ENCODE measurements around the gene HOTAIR. TPM values are rescaled to one million over a fixed set of nuclear protein-coding genes. Genes with fewer than 3 reads are reported as not detected.

Gene HOTAIR
- total and polyA plus RNA-seq, 2 donors (not counting 1 experiment from before 2014, with no cell fraction given): not detected

DNA sequence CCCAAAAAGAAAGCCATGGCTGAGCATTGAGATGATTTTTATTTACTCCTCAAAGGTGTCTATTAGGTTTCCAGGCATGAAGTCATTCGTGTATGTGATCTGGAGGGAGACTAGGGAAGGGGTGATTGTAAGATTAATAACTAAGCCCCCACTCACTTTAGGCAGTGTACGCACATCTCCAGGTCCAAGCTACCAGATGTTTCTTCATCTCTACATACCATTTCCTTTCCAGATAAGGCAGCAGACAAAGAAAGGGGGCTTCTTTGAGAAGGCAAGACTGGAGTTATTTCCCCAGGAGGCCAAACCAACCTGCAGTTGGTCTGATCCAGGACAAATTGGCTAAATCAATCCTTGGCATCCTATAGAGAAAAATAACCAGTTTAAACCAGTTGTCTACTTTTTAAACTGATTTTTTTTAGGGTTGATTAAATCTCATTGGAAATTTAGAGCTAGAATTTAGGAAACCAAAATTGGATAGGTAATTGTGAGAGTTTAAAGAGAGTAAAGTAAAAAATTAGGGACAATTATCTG lies 32.2 kb downstream of the HOTAIR start:
- TF ChIP-seq, protein P1, sequence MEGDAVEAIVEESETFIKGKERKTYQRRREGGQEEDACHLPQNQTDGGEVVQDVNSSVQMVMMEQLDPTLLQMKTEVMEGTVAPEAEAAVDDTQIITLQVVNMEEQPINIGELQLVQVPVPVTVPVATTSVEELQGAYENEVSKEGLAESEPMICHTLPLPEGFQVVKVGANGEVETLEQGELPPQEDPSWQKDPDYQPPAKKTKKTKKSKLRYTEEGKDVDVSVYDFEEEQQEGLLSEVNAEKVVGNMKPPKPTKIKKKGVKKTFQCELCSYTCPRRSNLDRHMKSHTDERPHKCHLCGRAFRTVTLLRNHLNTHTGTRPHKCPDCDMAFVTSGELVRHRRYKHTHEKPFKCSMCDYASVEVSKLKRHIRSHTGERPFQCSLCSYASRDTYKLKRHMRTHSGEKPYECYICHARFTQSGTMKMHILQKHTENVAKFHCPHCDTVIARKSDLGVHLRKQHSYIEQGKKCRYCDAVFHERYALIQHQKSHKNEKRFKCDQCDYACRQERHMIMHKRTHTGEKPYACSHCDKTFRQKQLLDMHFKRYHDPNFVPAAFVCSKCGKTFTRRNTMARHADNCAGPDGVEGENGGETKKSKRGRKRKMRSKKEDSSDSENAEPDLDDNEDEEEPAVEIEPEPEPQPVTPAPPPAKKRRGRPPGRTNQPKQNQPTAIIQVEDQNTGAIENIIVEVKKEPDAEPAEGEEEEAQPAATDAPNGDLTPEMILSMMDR (conservative IDR thresholded peaks at IDR 0.05 in 1 of 2, IDR thresholded peaks at IDR 0.05 in 1 of 2; ENCODE audit: low read depth in 1 of 2, low read length in 2 of 2): no peak
- no peak for TF ChIP-seq EZH2 (IDR thresholded peaks at IDR 0.05; ENCODE audit: low read length, missing control alignments)
- Histone ChIP-seq H3K4me1 (ENCODE audit: control insufficient read depth, extremely low read depth, insufficient read depth, low read length) (no peaks in the 10 kb centered on the region), H3K9me3 (ENCODE audit: control insufficient read depth, insufficient read depth, low read depth, low read length) (no peaks in the 10 kb centered on the region), H3K9ac (ENCODE audit: insufficient read depth, low read length) (no peak overlapping the region), H3K4me2 (ENCODE audit: extremely low read depth, insufficient read depth, low read length) (no peak overlapping the region), H2AFZ (ENCODE audit: low read length) (no peak overlapping the region), H3K27me3 (ENCODE audit: control insufficient read depth, insufficient read depth, low read length) (peaks cover 85% of the 10 kb centered on the region), H3K79me2 (ENCODE audit: control insufficient read depth, insufficient read depth, low read length) (no peaks in the 10 kb centered on the region), H3K4me3 (replicated peaks in 1 of 4; ENCODE audit: control extremely low read depth in 1 of 4, insufficient read depth in 1 of 4, low read depth in 3 of 4, low read length in 4 of 4) (no peak overlapping the region), H3K36me3 (ENCODE audit: control insufficient read depth, insufficient read depth, low read length) (no peaks in the 10 kb centered on the region), H4K20me1 (ENCODE audit: control insufficient read depth, extremely low read depth, insufficient read depth, low read length) (no peaks in the 10 kb centered on the region), H3K27ac (ENCODE audit: insufficient read depth, low read length) (no peak overlapping the region)
- no peak for DNase-seq (ENCODE audit: low read depth in 2 of 2)

DNA sequence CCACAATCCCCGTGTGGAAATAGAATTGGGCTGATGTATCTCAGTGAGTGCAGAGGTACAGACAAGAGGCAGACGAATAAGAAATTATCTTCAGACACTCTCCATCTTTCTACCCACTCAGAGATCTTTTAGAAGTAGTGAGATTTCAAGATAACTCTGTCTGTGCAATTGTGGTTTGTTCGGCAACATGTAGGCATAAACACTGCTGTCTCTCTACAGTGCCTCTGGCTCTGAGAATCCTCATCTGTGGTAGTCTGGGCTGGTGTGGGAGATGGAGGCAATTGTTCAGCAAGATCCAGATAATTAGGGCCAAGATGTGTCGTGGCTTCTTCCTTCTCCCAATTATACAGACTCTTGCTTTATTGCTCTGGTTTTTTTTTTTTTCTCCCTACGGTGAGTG lies 33.0 kb downstream of the HOTAIR start:
- no peak overlapping the region for H3K4me2 ChIP-seq (ENCODE audit: extremely low read depth, insufficient read depth, low read length)
- no peak for DNase-seq (ENCODE audit: low read depth in 2 of 2)
- TF ChIP-seq, protein P1 (conservative IDR thresholded peaks at IDR 0.05 in 1 of 2, IDR thresholded peaks at IDR 0.05 in 1 of 2; ENCODE audit: low read depth in 1 of 2, low read length in 2 of 2): no peak
- no peak for TF ChIP-seq EZH2 (IDR thresholded peaks at IDR 0.05; ENCODE audit: low read length, missing control alignments)
- H4K20me1 ChIP-seq (ENCODE audit: control insufficient read depth, extremely low read depth, insufficient read depth, low read length): no peaks in the 10 kb centered on the region
- H3K36me3 ChIP-seq (ENCODE audit: control insufficient read depth, insufficient read depth, low read length): no peaks in the 10 kb centered on the region
- no peak overlapping the region for H3K4me3 ChIP-seq (replicated peaks in 1 of 4; ENCODE audit: control extremely low read depth in 1 of 4, insufficient read depth in 1 of 4, low read depth in 3 of 4, low read length in 4 of 4)
- H3K9ac ChIP-seq (ENCODE audit: insufficient read depth, low read length): no peak overlapping the region
- H3K4me1 ChIP-seq (ENCODE audit: control insufficient read depth, extremely low read depth, insufficient read depth, low read length): no peaks in the 10 kb centered on the region
- H3K27ac ChIP-seq (ENCODE audit: insufficient read depth, low read length): no peak overlapping the region
- peaks cover 85% of the 10 kb centered on the region for H3K27me3 ChIP-seq (ENCODE audit: control insufficient read depth, insufficient read depth, low read length)
- H2AFZ ChIP-seq (ENCODE audit: low read length): no peak overlapping the region
- no peaks in the 10 kb centered on the region for H3K9me3 ChIP-seq (ENCODE audit: control insufficient read depth, insufficient read depth, low read depth, low read length)
- H3K79me2 ChIP-seq (ENCODE audit: control insufficient read depth, insufficient read depth, low read length): no peaks in the 10 kb centered on the region

DNA sequence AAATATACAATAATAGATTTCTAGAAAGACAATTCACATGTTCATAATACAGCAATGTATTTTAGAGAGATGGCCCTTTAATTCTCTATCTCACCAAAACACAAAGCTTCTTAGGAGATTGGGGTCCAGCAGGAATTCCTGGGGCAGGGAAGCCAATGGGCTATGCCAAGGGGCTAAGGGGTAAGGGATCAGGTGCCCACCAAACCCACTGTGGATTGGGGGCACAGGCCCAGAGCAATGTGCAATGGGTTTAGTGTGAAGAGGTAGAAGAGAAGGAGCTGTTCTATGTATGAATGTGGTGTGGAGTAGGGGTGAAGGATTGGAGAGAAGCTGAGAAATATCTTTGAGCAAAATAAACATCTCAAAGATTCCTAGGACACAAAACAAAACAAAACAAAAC lies 33.6 kb downstream of the HOTAIR start:
- Histone ChIP-seq H3K27me3 (ENCODE audit: control insufficient read depth, insufficient read depth, low read length) (peaks cover 84% of the 10 kb centered on the region), H3K9ac (ENCODE audit: insufficient read depth, low read length) (no peak overlapping the region), H3K36me3 (ENCODE audit: control insufficient read depth, insufficient read depth, low read length) (no peaks in the 10 kb centered on the region), H3K4me1 (ENCODE audit: control insufficient read depth, extremely low read depth, insufficient read depth, low read length) (no peaks in the 10 kb centered on the region), H3K79me2 (ENCODE audit: control insufficient read depth, insufficient read depth, low read length) (no peaks in the 10 kb centered on the region), H3K4me3 (replicated peaks in 1 of 4; ENCODE audit: control extremely low read depth in 1 of 4, insufficient read depth in 1 of 4, low read depth in 3 of 4, low read length in 4 of 4) (no peak overlapping the region), H3K27ac (ENCODE audit: insufficient read depth, low read length) (no peak overlapping the region), H3K9me3 (ENCODE audit: control insufficient read depth, insufficient read depth, low read depth, low read length) (no peaks in the 10 kb centered on the region), H2AFZ (ENCODE audit: low read length) (no peak overlapping the region), H3K4me2 (ENCODE audit: extremely low read depth, insufficient read depth, low read length) (no peak overlapping the region), H4K20me1 (ENCODE audit: control insufficient read depth, extremely low read depth, insufficient read depth, low read length) (no peaks in the 10 kb centered on the region)
- DNase-seq (ENCODE audit: low read depth in 2 of 2): no peak
- no peak for TF ChIP-seq EZH2 (IDR thresholded peaks at IDR 0.05; ENCODE audit: low read length, missing control alignments)
- TF ChIP-seq, protein P1 (conservative IDR thresholded peaks at IDR 0.05 in 1 of 2, IDR thresholded peaks at IDR 0.05 in 1 of 2; ENCODE audit: low read depth in 1 of 2, low read length in 2 of 2): no peak
